Stimulated activated CD8-positive, alpha-beta memory T cell treated with anti-CD3 and anti-CD28 coated beads, Interleukin-12 subunit alpha, Interleukin-12 subunit beta, amount 100 ng/mL, for 4 hours (primary cell): Measurements from ENCODE around the gene JAK3.
"Not testable (repeated sequence)": the region's sequence is repeated elsewhere in the genome, so short reads cannot be mapped to it uniquely, and the experiment has no call there.

Experiments
- DNase-seq: peaks from one replicate; pipeline ENCODE4 v3.0.0-alpha.2; 2020; ENCODE audit warnings: low read depth

The JAK3 gene

GRCh38 chr19:17847538-17848366, at the start of gene JAK3:
Gene JAK3 (minus strand): TSS chr19:17847982. CDS start chr19:17844417, 3,565 bp downstream.
- peak; percentile 78 for DNase-seq

GRCh38 chr19:17893766-17894165, 46.0 kb upstream of the JAK3 start:
- DNase-seq = no peak

- no peak for DNase-seq
Observed at GRCh38 chr19:17889609-17890214, 41.9 kb upstream of the JAK3 start.

- DNase-seq = no peak
Observed at GRCh38 chr19:17888260-17888659, 40.5 kb upstream of the JAK3 start.

GRCh38 chr19:17887221-17887620, 39.4 kb upstream of the JAK3 start:
- DNase-seq = not testable (repeated sequence)

GRCh38 chr19:17886515-17886914, 38.7 kb upstream of the JAK3 start:
- DNase-seq = no peak

- DNase-seq = no peak
Observed at GRCh38 chr19:17883627-17884410, 36.0 kb upstream of the JAK3 start.

GRCh38 chr19:17881701-17882100, 33.9 kb upstream of the JAK3 start:
- no peak for DNase-seq

GRCh38 chr19:17879466-17879865, 31.7 kb upstream of the JAK3 start:
- no peak for DNase-seq

- DNase-seq = no peak
Observed at GRCh38 chr19:17877696-17878095, 29.9 kb upstream of the JAK3 start.

GRCh38 chr19:17874758-17875135, 27.0 kb upstream of the JAK3 start:
- no peak for DNase-seq

GRCh38 chr19:17873786-17874757, 26.3 kb upstream of the JAK3 start:
- DNase-seq = peak; percentile 39

GRCh38 chr19:17872251-17873001, 24.6 kb upstream of the JAK3 start:
- no peak for DNase-seq

- no peak for DNase-seq
Observed at GRCh38 chr19:17871878-17872250, 24.1 kb upstream of the JAK3 start, which contains the start of gene SLC5A5. Gene SLC5A5 (plus strand): TSS chr19:17871945. CDS start chr19:17872320, 375 bp downstream.

GRCh38 chr19:17871032-17871877, 23.5 kb upstream of the JAK3 start:
- no peak for DNase-seq

- DNase-seq = no peak
Observed at GRCh38 chr19:17869114-17869608, 21.4 kb upstream of the JAK3 start.

- DNase-seq = no peak
Observed at GRCh38 chr19:17868669-17869068, 20.9 kb upstream of the JAK3 start.

GRCh38 chr19:17866964-17867486, 19.2 kb upstream of the JAK3 start:
- DNase-seq = no peak

- no peak for DNase-seq
Observed at GRCh38 chr19:17866312-17866963, 18.7 kb upstream of the JAK3 start.
